ENCODE measurements around the gene GJB1. TPM values are rescaled to one million over a fixed set of nuclear protein-coding genes. Genes with fewer than 3 reads are reported as not detected.
A peak's percentile ranks its signal among the peaks of the same experiment; 100 is the strongest.
"Not testable (repeated sequence)": the region's sequence is repeated elsewhere in the genome, so short reads cannot be mapped to it uniquely, and the experiment has no call there.

Gene GJB1
- 100 to 1,000 TPM in 1 of 4 donors, 10 to 100 TPM in 3; 23.3 to 118 (median 54.6) TPM for polyA plus RNA-seq
- long read RNA-seq, donor 1, transcript GJB1-207 (2 exons, 1,603 nt) = major isoform, 80 of 195 reads
- long read RNA-seq, donor 1, partial matches to known transcripts = 113 of 195 reads
- long read RNA-seq, donor 1, other reads (novel, unspliced or antisense) = 0 of 195 reads
- long read RNA-seq, donor 2, transcript GJB1-207 (2 exons, 1,603 nt) = major isoform, 18 of 18 reads
- long read RNA-seq, donor 2, partial matches to known transcripts = 0 of 18 reads
- long read RNA-seq, donor 2, other reads (novel, unspliced or antisense) = 0 of 18 reads
- long read RNA-seq, donor 3, transcript GJB1-207 (2 exons, 1,603 nt) = major isoform, 17 of 17 reads
- long read RNA-seq, donor 3, partial matches to known transcripts = 0 of 17 reads
- long read RNA-seq, donor 3, other reads (novel, unspliced or antisense) = 0 of 17 reads
- long read RNA-seq, donor 4, partial matches to known transcripts = 0 of 2 reads
- long read RNA-seq, donor 4, other reads (novel, unspliced or antisense) = 0 of 2 reads
- long read RNA-seq, donor 5, transcript GJB1-207 (2 exons, 1,603 nt) = major isoform, 11 of 11 reads
- long read RNA-seq, donor 5, partial matches to known transcripts = 0 of 11 reads
- long read RNA-seq, donor 5, other reads (novel, unspliced or antisense) = 0 of 11 reads
- long read RNA-seq, donor 6, transcript GJB1-207 (2 exons, 1,603 nt) = major isoform, 26 of 27 reads
- long read RNA-seq, donor 6, partial matches to known transcripts = 0 of 27 reads
- long read RNA-seq, donor 6, other reads (novel, unspliced or antisense) = 0 of 27 reads
- long read RNA-seq, donor 7 = 0 reads
- long read RNA-seq, donor 8 = 0 reads
- long read RNA-seq, donor 9, transcript GJB1-207 (2 exons, 1,603 nt) = major isoform, 12 of 12 reads
- long read RNA-seq, donor 9, partial matches to known transcripts = 0 of 12 reads
- long read RNA-seq, donor 9, other reads (novel, unspliced or antisense) = 0 of 12 reads
- long read RNA-seq, donor 10, transcript GJB1-207 (2 exons, 1,603 nt) = major isoform, 41 of 96 reads
- long read RNA-seq, donor 10, partial matches to known transcripts = 54 of 96 reads
- long read RNA-seq, donor 10, other reads (novel, unspliced or antisense) = 0 of 96 reads

- DNase-seq = peak in 1 of 2 donors; percentile 11
- Histone ChIP-seq H3K4me3 (ENCODE audit: low read depth in 1 of 3, low read length in 3 of 3) (no peak within 1 kb of the TSS), H3K36me3 (ENCODE audit: control insufficient read depth in 3 of 3, insufficient read depth in 2 of 3, low read depth in 1 of 3, low read length in 3 of 3) (peaks cover 0 to 26% (median 0%) of the 10 kb centered on the region in 3 donors), H3K27ac (ENCODE audit: low read depth in 1 of 3, low read length in 2 of 3) (peak within 1 kb of the TSS in 1 of 3 donors; percentile 4), H3K4me1 (ENCODE audit: control insufficient read depth in 3 of 3, insufficient read depth in 2 of 3, low read depth in 1 of 3, low read length in 2 of 3) (peaks cover 0 to 37% (median 0%) of the 10 kb centered on the region in 3 donors), H3K9me3 (ENCODE audit: control insufficient read depth in 2 of 2, insufficient read depth in 1 of 2, low read depth in 1 of 2, low read length in 1 of 2) (no peaks in the 10 kb centered on the region), H3K27me3 (ENCODE audit: control insufficient read depth in 3 of 3, insufficient read depth in 3 of 3, low read length in 3 of 3) (no peaks in the 10 kb centered on the region)
- FAIRE-seq = no peak
- WGBS, 3 donors = 63 to 80% (median 75%) methylated on average over 17 to 18 of the region's 18 CpGs
Measured at GRCh38 chrX:71222929-71223328, at the start of gene GJB1. Gene GJB1, plus strand, starts transcription at chrX:71223224. Its CDS starts 484 bp downstream, at chrX:71223708.

GRCh38 chrX:71173440-71173839 lies 49.6 kb upstream of the GJB1 start:
- no peaks in the 10 kb centered on the region for H3K36me3 ChIP-seq (ENCODE audit: control insufficient read depth in 3 of 3, insufficient read depth in 2 of 3, low read depth in 1 of 3, low read length in 3 of 3)
- no peaks in the 10 kb centered on the region for H3K9me3 ChIP-seq (ENCODE audit: control insufficient read depth in 2 of 2, insufficient read depth in 1 of 2, low read depth in 1 of 2, low read length in 1 of 2)
- FAIRE-seq (no peak), DNase-seq (no peak)
- no peaks in the 10 kb centered on the region for H3K4me1 ChIP-seq (ENCODE audit: control insufficient read depth in 3 of 3, insufficient read depth in 2 of 3, low read depth in 1 of 3, low read length in 2 of 3)
- WGBS, 3 donors = 68 to 89% (median 89%) methylated on average over 2 of the region's 2 CpGs
- H3K27ac ChIP-seq (ENCODE audit: low read depth in 1 of 3, low read length in 2 of 3) = no peak overlapping the region
- no peaks in the 10 kb centered on the region for H3K27me3 ChIP-seq (ENCODE audit: control insufficient read depth in 3 of 3, insufficient read depth in 3 of 3, low read length in 3 of 3)
- H3K4me3 ChIP-seq (ENCODE audit: low read depth in 1 of 3, low read length in 3 of 3) = no peak overlapping the region

- Histone ChIP-seq H3K4me3 (ENCODE audit: low read depth in 1 of 3, low read length in 3 of 3) (no peak overlapping the region), H3K4me1 (ENCODE audit: control insufficient read depth in 3 of 3, insufficient read depth in 2 of 3, low read depth in 1 of 3, low read length in 2 of 3) (no peaks in the 10 kb centered on the region), H3K36me3 (ENCODE audit: control insufficient read depth in 3 of 3, insufficient read depth in 2 of 3, low read depth in 1 of 3, low read length in 3 of 3) (no peaks in the 10 kb centered on the region), H3K27ac (ENCODE audit: low read depth in 1 of 3, low read length in 2 of 3) (no peak overlapping the region), H3K27me3 (ENCODE audit: control insufficient read depth in 3 of 3, insufficient read depth in 3 of 3, low read length in 3 of 3) (no peaks in the 10 kb centered on the region), H3K9me3 (ENCODE audit: control insufficient read depth in 2 of 2, insufficient read depth in 1 of 2, low read depth in 1 of 2, low read length in 1 of 2) (no peaks in the 10 kb centered on the region)
- 79 to 100% (median 82%) methylated on average over 1 of the region's 1 CpG for WGBS, 3 donors
- FAIRE-seq (no peak), DNase-seq (no peak)
Measured at GRCh38 chrX:71174795-71175194, 48.2 kb upstream of the GJB1 start.

GRCh38 chrX:71175531-71175930 lies 47.5 kb upstream of the GJB1 start:
- Histone ChIP-seq H3K27me3 (ENCODE audit: control insufficient read depth in 3 of 3, insufficient read depth in 3 of 3, low read length in 3 of 3) (no peaks in the 10 kb centered on the region), H3K4me3 (ENCODE audit: low read depth in 1 of 3, low read length in 3 of 3) (no peak overlapping the region), H3K36me3 (ENCODE audit: control insufficient read depth in 3 of 3, insufficient read depth in 2 of 3, low read depth in 1 of 3, low read length in 3 of 3) (no peaks in the 10 kb centered on the region), H3K4me1 (ENCODE audit: control insufficient read depth in 3 of 3, insufficient read depth in 2 of 3, low read depth in 1 of 3, low read length in 2 of 3) (no peaks in the 10 kb centered on the region), H3K9me3 (ENCODE audit: control insufficient read depth in 2 of 2, insufficient read depth in 1 of 2, low read depth in 1 of 2, low read length in 1 of 2) (no peaks in the 10 kb centered on the region), H3K27ac (ENCODE audit: low read depth in 1 of 3, low read length in 2 of 3) (no peak overlapping the region)
- DNase-seq (no peak), FAIRE-seq (no peak)
- WGBS, 3 donors = 86 to 95% (median 87%) methylated on average over 5 of the region's 5 CpGs

GRCh38 chrX:71177327-71177726 lies 45.7 kb upstream of the GJB1 start:
- WGBS, 3 donors = 49 to 66% (median 58%) methylated on average over 3 of the region's 3 CpGs
- no peaks in the 10 kb centered on the region for H3K36me3 ChIP-seq (ENCODE audit: control insufficient read depth in 3 of 3, insufficient read depth in 2 of 3, low read depth in 1 of 3, low read length in 3 of 3)
- no peaks in the 10 kb centered on the region for H3K9me3 ChIP-seq (ENCODE audit: control insufficient read depth in 2 of 2, insufficient read depth in 1 of 2, low read depth in 1 of 2, low read length in 1 of 2)
- no peak for DNase-seq
- FAIRE-seq = no peak
- no peaks in the 10 kb centered on the region for H3K27me3 ChIP-seq (ENCODE audit: control insufficient read depth in 3 of 3, insufficient read depth in 3 of 3, low read length in 3 of 3)
- H3K4me3 ChIP-seq (ENCODE audit: low read depth in 1 of 3, low read length in 3 of 3) = no peak overlapping the region
- peaks cover 0 to 6% (median 0%) of the 10 kb centered on the region in 3 donors for H3K4me1 ChIP-seq (ENCODE audit: control insufficient read depth in 3 of 3, insufficient read depth in 2 of 3, low read depth in 1 of 3, low read length in 2 of 3)
- no peak overlapping the region for H3K27ac ChIP-seq (ENCODE audit: low read depth in 1 of 3, low read length in 2 of 3)

GRCh38 chrX:71178908-71179307 lies 44.1 kb upstream of the GJB1 start:
- Histone ChIP-seq H3K9me3 (ENCODE audit: control insufficient read depth in 2 of 2, insufficient read depth in 1 of 2, low read depth in 1 of 2, low read length in 1 of 2) (no peaks in the 10 kb centered on the region), H3K36me3 (ENCODE audit: control insufficient read depth in 3 of 3, insufficient read depth in 2 of 3, low read depth in 1 of 3, low read length in 3 of 3) (no peaks in the 10 kb centered on the region), H3K4me3 (ENCODE audit: low read depth in 1 of 3, low read length in 3 of 3) (no peak overlapping the region), H3K27me3 (ENCODE audit: control insufficient read depth in 3 of 3, insufficient read depth in 3 of 3, low read length in 3 of 3) (no peaks in the 10 kb centered on the region), H3K27ac (ENCODE audit: low read depth in 1 of 3, low read length in 2 of 3) (no peak overlapping the region), H3K4me1 (ENCODE audit: control insufficient read depth in 3 of 3, insufficient read depth in 2 of 3, low read depth in 1 of 3, low read length in 2 of 3) (peaks cover 0 to 22% (median 0%) of the 10 kb centered on the region in 3 donors)
- WGBS, 3 donors = 0 to 1% (median 1%) methylated on average over 4 of the region's 4 CpGs
- DNase-seq (peak; percentile 66 to 67), FAIRE-seq (no peak)

- H3K9me3 ChIP-seq (ENCODE audit: control insufficient read depth in 2 of 2, insufficient read depth in 1 of 2, low read depth in 1 of 2, low read length in 1 of 2); DNase-seq; H3K27me3 ChIP-seq (ENCODE audit: control insufficient read depth in 3 of 3, insufficient read depth in 3 of 3, low read length in 3 of 3); FAIRE-seq; H3K36me3 ChIP-seq (ENCODE audit: control insufficient read depth in 3 of 3, insufficient read depth in 2 of 3, low read depth in 1 of 3, low read length in 3 of 3); H3K4me3 ChIP-seq (ENCODE audit: low read depth in 1 of 3, low read length in 3 of 3): not testable (repeated sequence)
- Histone ChIP-seq H3K27ac (ENCODE audit: low read depth in 1 of 3, low read length in 2 of 3) (peak overlapping the region in 1 of 3 donors; percentile 93), H3K4me1 (ENCODE audit: control insufficient read depth in 3 of 3, insufficient read depth in 2 of 3, low read depth in 1 of 3, low read length in 2 of 3) (peaks cover 0 to 31% (median 0%) of the 10 kb centered on the region in 3 donors)
- 65 to 81% (median 67%) methylated on average over 9 of the region's 9 CpGs for WGBS, 3 donors
Measured at GRCh38 chrX:71180579-71181265, 42.3 kb upstream of the GJB1 start.

GRCh38 chrX:71181558-71181909 lies 41.5 kb upstream of the GJB1 start:
- Histone ChIP-seq H3K9me3 (ENCODE audit: control insufficient read depth in 2 of 2, insufficient read depth in 1 of 2, low read depth in 1 of 2, low read length in 1 of 2) (no peaks in the 10 kb centered on the region), H3K4me3 (ENCODE audit: low read depth in 1 of 3, low read length in 3 of 3) (peak overlapping the region; percentile 29 to 53 (median 36)), H3K27me3 (ENCODE audit: control insufficient read depth in 3 of 3, insufficient read depth in 3 of 3, low read length in 3 of 3) (no peaks in the 10 kb centered on the region), H3K27ac (ENCODE audit: low read depth in 1 of 3, low read length in 2 of 3) (peak overlapping the region in 2 of 3 donors; percentile 93), H3K36me3 (ENCODE audit: control insufficient read depth in 3 of 3, insufficient read depth in 2 of 3, low read depth in 1 of 3, low read length in 3 of 3) (no peaks in the 10 kb centered on the region), H3K4me1 (ENCODE audit: control insufficient read depth in 3 of 3, insufficient read depth in 2 of 3, low read depth in 1 of 3, low read length in 2 of 3) (peaks cover 0 to 31% (median 0%) of the 10 kb centered on the region in 3 donors)
- DNase-seq = no peak
- FAIRE-seq = no peak
- WGBS, 3 donors = 8 to 40% (median 35%) methylated on average over 10 of the region's 10 CpGs
